ENCODE data around the gene OTOG. TPM values are rescaled to one million over a fixed set of nuclear protein-coding genes. Genes with fewer than 3 reads are reported as not detected.

OTOG gene
- total and polyA plus RNA-seq, 2 of the 8 experiments (the other 6 are each of a cell fraction or from before 2014, with no cell fraction given) = 0.41 to 1.5 TPM

DNA sequence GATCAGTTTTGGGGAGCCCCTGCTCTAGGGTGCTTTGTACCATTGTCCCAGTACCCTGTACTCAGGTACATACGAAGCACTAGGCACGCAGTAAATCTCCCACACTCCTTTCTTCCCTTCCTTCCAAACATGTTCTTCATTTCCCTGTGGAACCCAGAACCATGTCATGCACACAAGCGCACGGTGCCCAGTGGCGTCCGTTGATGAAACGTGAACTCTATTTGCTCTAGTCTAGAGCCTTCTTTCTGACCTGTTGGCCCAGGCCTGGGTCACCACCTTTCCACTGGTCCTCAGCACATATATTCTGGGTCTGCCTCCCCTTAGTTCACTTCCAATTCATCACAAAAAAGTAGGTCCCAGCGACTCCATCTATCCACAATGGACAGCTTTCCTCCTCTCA lies 9.8 kb upstream of the OTOG start:
- CTCF ChIA-PET (ENCODE audit: partially characterized antibody) = interaction anchor here (0.7 to 3.6 kb wide), 3 partner anchors 9 to 152 kb away, joined by 4 to 25 read pairs (median 10); no protein-coding TSS in a partner anchor
- no peaks in the 10 kb centered on the region for H3K23me2 ChIP-seq (ENCODE audit: low read depth, low read length)
- H3K4ac ChIP-seq (replicated peaks; ENCODE audit: insufficient read length, low read depth, low read length) = no peak overlapping the region
- H2BK12ac ChIP-seq (ENCODE audit: low read depth, low read length) = no peak overlapping the region
- no peak overlapping the region for H2BK120ac ChIP-seq (replicated peaks; ENCODE audit: low read depth, low read length)
- no peak overlapping the region for H3K18ac ChIP-seq (ENCODE audit: extremely low read depth, low read length)
- no peaks in the 10 kb centered on the region for H3K36me3 ChIP-seq (ENCODE audit: control insufficient read depth in 2 of 4, insufficient read depth in 4 of 4, low read length in 3 of 4)
- no peak overlapping the region for H3K4me3 ChIP-seq (ENCODE audit: extremely low read depth in 1 of 4, insufficient read depth in 2 of 4, low read depth in 3 of 4, low read length in 4 of 4)
- H2AK5ac ChIP-seq (ENCODE audit: low read depth, low read length) = no peak overlapping the region
- H4K5ac ChIP-seq (ENCODE audit: insufficient read length, low read depth, low read length) = no peak overlapping the region
- H4K20me1 ChIP-seq (replicated peaks in 1 of 2; ENCODE audit: control insufficient read depth in 1 of 2, insufficient read depth in 2 of 2, low read length in 2 of 2) = no peaks in the 10 kb centered on the region
- 88% methylated on average over 8 of the region's 8 CpGs; no CpG with 5 or more reads in 1 of the 2 experiments for WGBS, 2 experiments (ENCODE audit: extremely low coverage in 1 of 2, insufficient coverage in 1 of 2, insufficient read length in 1 of 2, insufficient replicate concordance in 2 of 2, low coverage in 1 of 2, low lambda C conversion rate in 2 of 2, missing lambda C conversion rate in 1 of 2)
- POLR2A ChIA-PET (ENCODE audit: partially characterized antibody) = no interaction called here
- H3K4me1 ChIP-seq (replicated peaks in 1 of 4; ENCODE audit: control insufficient read depth in 3 of 4, insufficient read depth in 4 of 4, low read length in 3 of 4) = peaks cover 0 to 4% (median 1%) of the 10 kb centered on the region in 4 experiments; a peak in 3 of 7 replicates
- H3K23ac ChIP-seq (ENCODE audit: insufficient read length) = no peak overlapping the region
- H3K9ac ChIP-seq (replicated peaks in 1 of 4; ENCODE audit: extremely low read depth in 1 of 4, low read depth in 3 of 4, low read length in 3 of 4) = no peak overlapping the region
- H2BK20ac ChIP-seq (ENCODE audit: low read length) = no peak overlapping the region
- DNase-seq (ENCODE audit: low read depth in 1 of 2, low spot score in 2 of 2) (no peak), FAIRE-seq (no peak)
- H4K91ac ChIP-seq (replicated peaks; ENCODE audit: insufficient read length, low read length) = no peak overlapping the region
- no peaks in the 10 kb centered on the region for H3K9me3 ChIP-seq (ENCODE audit: insufficient read depth in 2 of 2, low read depth in 1 of 2, low read length in 1 of 2)
- H3K4me2 ChIP-seq (ENCODE audit: insufficient read depth in 1 of 2, low read depth in 2 of 2, low read length in 2 of 2) = no peak overlapping the region
- H3K56ac ChIP-seq (replicated peaks; ENCODE audit: insufficient read length, low read depth, low read length) = no peak overlapping the region
- no peak overlapping the region for H3K14ac ChIP-seq (ENCODE audit: insufficient read length)
- no peak overlapping the region for H2AFZ ChIP-seq (ENCODE audit: low read length)
- H3K27me3 ChIP-seq (replicated peaks in 1 of 4; ENCODE audit: control insufficient read depth in 3 of 4, extremely low read depth in 1 of 4, insufficient read depth in 3 of 4, low read length in 3 of 4) = no peaks in the 10 kb centered on the region; a peak in 1 of 7 replicates
- H2BK15ac ChIP-seq (ENCODE audit: low read length) = no peak overlapping the region
- H3K79me2 ChIP-seq (ENCODE audit: control insufficient read depth in 1 of 2, insufficient read depth in 2 of 2, low read length in 2 of 2) = no peaks in the 10 kb centered on the region
- H3K27ac ChIP-seq (ENCODE audit: low read depth, low read length) = no peak overlapping the region
- no peak overlapping the region for H4K8ac ChIP-seq (ENCODE audit: extremely low read depth, insufficient read depth, low read length)
- no peak overlapping the region for H2BK5ac ChIP-seq (ENCODE audit: low read depth, low read length)
- H3K79me1 ChIP-seq (ENCODE audit: low read depth, low read length) = no peaks in the 10 kb centered on the region
- TF ChIP-seq SAP30 (IDR thresholded peaks at IDR 0.05; ENCODE audit: insufficient read depth, insufficient replicate concordance, low read length) (no peak), RXRA (IDR thresholded peaks at IDR 0.05; ENCODE audit: insufficient read depth, low read depth, low read length) (no peak), CHD1 (IDR thresholded peaks at IDR 0.05; ENCODE audit: low read depth, low read length) (no peak)
